B cell (primary cell): ENCODE results near the gene CD8B. TPM values are rescaled to one million over a fixed set of nuclear protein-coding genes. Genes with fewer than 3 reads are reported as not detected.

Experiments
- ATAC-seq: fragments of 200-7000 bp; cut with Tn5 transposase; one replicate; pipeline ENCODE4 v1.10.0; 2021; ENCODE audit warnings: low read depth, mild to moderate bottlenecking, moderate number of reproducible peaks, moderate library complexity
- CTCF ChIA-PET: fragments of 350-600 bp; sonication (Branson Sonifier 250); formaldehyde crosslinking; loops from one replicate; lab custom pipeline; 2021; ENCODE audit warnings: antibody characterized with exemption, inconsistent platforms; lab: Charles Lee
- POLR2A ChIA-PET: fragments of 350-600 bp; sonication (Branson Sonifier 250); formaldehyde crosslinking; loops from one replicate; lab custom pipeline; 2021; ENCODE audit warnings: antibody characterized with exemption; lab: Charles Lee
- DNase-seq: peaks from one replicate; pipeline ENCODE4 v3.0.0; 2013
- H2AFZ ChIP-seq: 2 replicates; pipeline ENCODE4 v1.6.1; 2012; ENCODE audit warnings: mild to moderate bottlenecking, low read depth, low read length; ENCODE audit not compliant: insufficient read depth, poor library complexity, severe bottlenecking
- H3K27ac ChIP-seq, 2 donors: 1 replicate in 1 of 2; 2 replicates in 1 of 2; pipeline ENCODE4 v1.5.1; 2012 to 2013; ENCODE audit warnings: low read length in 2 of 2, mild to moderate bottlenecking in 2 of 2, moderate library complexity in 1 of 2
- H3K27me3 ChIP-seq, 4 experiments: fragments of 200-600 bp in 1 of 4; sonication (generic) in 1 of 4; replicated peaks in 1 of 4; 1 replicate in 2 of 4; 2 replicates in 2 of 4; pipeline versions ENCODE4 v1.6.1 to v1.7.0; 2013 to 2016; ENCODE audit warnings: low read length in 3 of 4, mild to moderate bottlenecking in 2 of 4, mixed read lengths in 1 of 4, moderate library complexity in 1 of 4; ENCODE audit not compliant: insufficient read depth in 4 of 4, control insufficient read depth in 3 of 4; ENCODE audit errors: control extremely low read depth in 1 of 4
- H3K36me3 ChIP-seq, 2 experiments: replicated peaks in 1 of 2; 1 replicate in 1 of 2; 2 replicates in 1 of 2; pipeline versions ENCODE4 v1.6.1 to v1.7.1; 2013; ENCODE audit warnings: low read length in 1 of 2; ENCODE audit not compliant: insufficient read depth in 2 of 2, control insufficient read depth in 1 of 2; ENCODE audit errors: control extremely low read depth in 1 of 2, extremely low read depth in 1 of 2
- H3K4me1 ChIP-seq, 2 donors: fragments of 200-600 bp in 1 of 2; sonication (generic) in 1 of 2; 1 replicate in 1 of 2; 2 replicates in 1 of 2; pipeline versions ENCODE4 v1.5.1 to v1.6.1; 2013 to 2017; ENCODE audit warnings: low read length in 2 of 2; ENCODE audit not compliant: control insufficient read depth in 2 of 2, insufficient read depth in 2 of 2
- H3K4me2 ChIP-seq: replicated peaks from 2 replicates; pipeline ENCODE3; 2012; ENCODE audit warnings: mild to moderate bottlenecking, low read depth, low read length; ENCODE audit not compliant: poor library complexity, severe bottlenecking
- H3K4me3 ChIP-seq, 5 experiments: fragments of 200-600 bp in 1 of 5; sonication (generic) in 1 of 5; 1 replicate in 3 of 5; 2 replicates in 2 of 5; pipeline versions ENCODE4 v1.5.1 to v1.7.0; 2011 to 2016; ENCODE audit warnings: low read length in 4 of 5, mild to moderate bottlenecking in 4 of 5, low read depth in 2 of 5, control low read depth in 1 of 5, moderate library complexity in 1 of 5; ENCODE audit not compliant: insufficient read depth in 1 of 5; ENCODE audit errors: control extremely low read depth in 1 of 5, extremely low read depth in 1 of 5
- H3K79me2 ChIP-seq: fragments of 200-600 bp; sonication (generic); one replicate; pipeline ENCODE4 v1.6.0; 2016; ENCODE audit warnings: low read length; ENCODE audit not compliant: control insufficient read depth, insufficient read depth
- H3K9ac ChIP-seq: fragments of 200-600 bp; sonication (generic); 2 replicates; pipeline ENCODE4 v1.6.1; 2017; ENCODE audit warnings: mild to moderate bottlenecking, low read length, moderate library complexity
- H3K9me3 ChIP-seq, 3 donors: one replicate each; pipeline versions ENCODE4 v1.6.1 to v1.7.1; 2013; ENCODE audit warnings: low read length in 2 of 3; ENCODE audit not compliant: control insufficient read depth in 2 of 3, insufficient read depth in 1 of 3; ENCODE audit errors: control extremely low read depth in 1 of 3
- H4K20me1 ChIP-seq: 2 replicates; pipeline ENCODE4 v1.6.0; 2012; ENCODE audit warnings: mild to moderate bottlenecking, low read length; ENCODE audit not compliant: insufficient read depth, control insufficient read depth, poor library complexity, severe bottlenecking
- H3K27ac Mint-ChIP-seq: one replicate; pipeline ENCODE4 v1.8.0; 2021; ENCODE audit warnings: mixed read lengths
- H3K27me3 Mint-ChIP-seq: one replicate; pipeline ENCODE4 v1.8.0; 2021; ENCODE audit warnings: mixed read lengths
- H3K4me1 Mint-ChIP-seq: one replicate; pipeline ENCODE4 v1.8.0; 2021; ENCODE audit warnings: mixed read lengths
- H3K4me3 Mint-ChIP-seq: one replicate; pipeline ENCODE4 v1.8.0; 2021; ENCODE audit warnings: mixed read lengths
- H3K9me3 Mint-ChIP-seq: one replicate; pipeline ENCODE4 v1.8.0; 2022; ENCODE audit warnings: mixed read lengths; ENCODE audit not compliant: insufficient read depth
- CTCF ChIP-seq: fragments of 200-600 bp; IDR thresholded peaks from one replicate; pipeline ENCODE4 v1.8.0; 2022; ENCODE audit warnings: antibody characterized with exemption, mild to moderate bottlenecking
- EZH2 ChIP-seq: IDR thresholded peaks from 2 replicates; pipeline ENCODE4 v1.6.1; 2012; ENCODE audit warnings: borderline replicate concordance, low read depth, mild to moderate bottlenecking, moderate library complexity, low read length; ENCODE audit not compliant: insufficient read depth, poor library complexity, severe bottlenecking
- WGBS: methylation state at CpG from one replicate; pipeline ENCODE4 v1.1.5; 2013; ENCODE audit warnings: missing lambda C conversion rate; ENCODE audit not compliant: insufficient coverage; 5-methylcytosine and 5-hydroxymethylcytosine counted together
- intact Hi-C: fragments of 100-400 bp; cut with micrococcal nuclease; formaldehyde crosslinking; loops from one replicate; pipeline ENCODE4 v1.10.0; 2022
- polyA plus RNA-seq: library from polyadenylated mRNA; depleted of rRNA; stranded (reverse); fragments of >200 nt; gene quantifications from 2 replicates; pipeline ENCODE4 v1.2.3, GENCODE V29; 2012
- total RNA-seq, 2 donors: library from RNA; stranded (reverse); fragments of 120-200 nt in 1 of 2; gene quantifications; 1 replicate in 1 of 2; 2 replicates in 1 of 2; pipeline versions ENCODE4 v1.2.3 to v1.2.4, GENCODE V29; 2013 to 2022

Gene CD8B
- total and polyA plus RNA-seq, 2 donors (not counting 1 experiment from before 2014, with no cell fraction given), result 0.45 TPM; not detected in 1

- no peak overlapping the region for H3K27ac Mint-ChIP-seq
- Histone ChIP-seq H3K9ac (no peak overlapping the region), H2AFZ (no peak overlapping the region)
Observed at GRCh38 chr2:86806059-86806857, 55.4 kb downstream of the CD8B start.

More at GRCh38 chr2:86806059-86806857, 55.4 kb downstream of the CD8B start:
- WGBS, result 86% methylated on average over 10 of the region's 21 CpGs
- no peaks in the 10 kb centered on the region for H3K36me3 ChIP-seq
- H4K20me1 ChIP-seq, result no peaks in the 10 kb centered on the region
- intact Hi-C loops, result no loop called here
- Mint-ChIP-seq H3K4me1 (peaks cover 23% of the 10 kb centered on the region), H3K27me3 (peaks cover 36% of the 10 kb centered on the region), H3K9me3 (no peaks in the 10 kb centered on the region), H3K4me3 (peak overlapping the region; percentile 18)
- DNase-seq (no peak), ATAC-seq (no peak)
- ChIA-PET CTCF (interaction anchor here (0.6 to 1.6 kb wide), 2 partner anchors 26 to 344 kb away, joined by 3 to 5 read pairs; no protein-coding TSS in a partner anchor), POLR2A (no interaction called here)
- no peak overlapping the region for H3K4me3 ChIP-seq
- peaks cover 0 to 6% (median 0%) of the 10 kb centered on the region in 3 donors for H3K9me3 ChIP-seq
- peaks cover 27 to 30% of the 10 kb centered on the region in 2 donors for H3K4me1 ChIP-seq
- H3K79me2 ChIP-seq, result no peaks in the 10 kb centered on the region
- no peak overlapping the region for H3K27ac ChIP-seq
- TF ChIP-seq EZH2 (no peak), CTCF (no peak)
- peaks cover 0 to 41% (median 21%) of the 10 kb centered on the region in 4 experiments for H3K27me3 ChIP-seq
- H3K4me2 ChIP-seq, result no peak overlapping the region
